ENCODE measurements around the gene CENPV. TPM values are rescaled to one million over a fixed set of nuclear protein-coding genes. Genes with fewer than 3 reads are reported as not detected.
"Not testable (repeated sequence)": the region's sequence is repeated elsewhere in the genome, so short reads cannot be mapped to it uniquely, and the experiment has no call there.

The CENPV gene
- total and polyA plus RNA-seq, 2 donors from 2014 or later, result 9.0 to 42.3 TPM

- DNase-seq, result no peak
- Histone ChIP-seq H3K4me3 (ENCODE audit: low read length in 3 of 3) (no peak overlapping the region), H3K9me3 (ENCODE audit: control insufficient read depth in 2 of 3, insufficient read depth in 1 of 3, low read length in 3 of 3) (no peaks in the 10 kb centered on the region), H3K27me3 (ENCODE audit: control insufficient read depth, insufficient read depth, low read length) (no peaks in the 10 kb centered on the region), H3K36me3 (ENCODE audit: control insufficient read depth in 2 of 3, insufficient read depth in 3 of 3, low read length in 3 of 3) (peaks cover 0 to 5% (median 2%) of the 10 kb centered on the region in 3 donors), H3K27ac (ENCODE audit: low read depth in 2 of 2, low read length in 2 of 2) (no peak overlapping the region), H3K9ac (ENCODE audit: low read length in 3 of 3) (no peak overlapping the region), H3K4me1 (ENCODE audit: control insufficient read depth in 2 of 3, insufficient read depth in 2 of 3, low read depth in 1 of 3, low read length in 3 of 3) (peaks cover 0 to 8% (median 6%) of the 10 kb centered on the region in 3 donors)
- no peak for FAIRE-seq
- no peak for TF ChIP-seq CTCF (IDR thresholded peaks at IDR 0.05; ENCODE audit: borderline replicate concordance, extremely low read depth, insufficient read depth)
- intact Hi-C loops (cut with DNase I), result no loop called here
Observed at GRCh38 chr17:16300554-16300953, 52.7 kb downstream of the CENPV start.

GRCh38 chr17:16298140-16298662 lies 55.1 kb downstream of the CENPV start:
- intact Hi-C loops (cut with DNase I), result no loop called here
- Histone ChIP-seq H3K27ac (ENCODE audit: low read depth in 2 of 2, low read length in 2 of 2) (peak overlapping the region; percentile 26 to 75), H3K9me3 (ENCODE audit: control insufficient read depth in 2 of 3, insufficient read depth in 1 of 3, low read length in 3 of 3) (no peaks in the 10 kb centered on the region), H3K4me1 (ENCODE audit: control insufficient read depth in 2 of 3, insufficient read depth in 2 of 3, low read depth in 1 of 3, low read length in 3 of 3) (peaks cover 0 to 8% (median 6%) of the 10 kb centered on the region in 3 donors), H3K36me3 (ENCODE audit: control insufficient read depth in 2 of 3, insufficient read depth in 3 of 3, low read length in 3 of 3) (peaks cover 0 to 5% (median 2%) of the 10 kb centered on the region in 3 donors), H3K27me3 (ENCODE audit: control insufficient read depth, insufficient read depth, low read length) (no peaks in the 10 kb centered on the region), H3K4me3 (ENCODE audit: low read length in 3 of 3) (no peak overlapping the region), H3K9ac (ENCODE audit: low read length in 3 of 3) (no peak overlapping the region)
- no peak for DNase-seq
- no peak for FAIRE-seq
- no peak for TF ChIP-seq CTCF (IDR thresholded peaks at IDR 0.05; ENCODE audit: borderline replicate concordance, extremely low read depth, insufficient read depth)

GRCh38 chr17:16297367-16298139 lies 55.7 kb downstream of the CENPV start:
- TF ChIP-seq CTCF (IDR thresholded peaks at IDR 0.05; ENCODE audit: borderline replicate concordance, extremely low read depth, insufficient read depth), result no peak
- Histone ChIP-seq H3K27me3 (ENCODE audit: control insufficient read depth, insufficient read depth, low read length) (no peaks in the 10 kb centered on the region), H3K4me3 (ENCODE audit: low read length in 3 of 3) (no peak overlapping the region), H3K27ac (ENCODE audit: low read depth in 2 of 2, low read length in 2 of 2) (peak overlapping the region; percentile 26 to 75), H3K4me1 (ENCODE audit: control insufficient read depth in 2 of 3, insufficient read depth in 2 of 3, low read depth in 1 of 3, low read length in 3 of 3) (peaks cover 0 to 8% (median 6%) of the 10 kb centered on the region in 3 donors), H3K36me3 (ENCODE audit: control insufficient read depth in 2 of 3, insufficient read depth in 3 of 3, low read length in 3 of 3) (peaks cover 0 to 5% (median 2%) of the 10 kb centered on the region in 3 donors), H3K9ac (ENCODE audit: low read length in 3 of 3) (no peak overlapping the region), H3K9me3 (ENCODE audit: control insufficient read depth in 2 of 3, insufficient read depth in 1 of 3, low read length in 3 of 3) (no peaks in the 10 kb centered on the region)
- FAIRE-seq (no peak), DNase-seq (no peak)
- intact Hi-C loops (cut with DNase I), result no loop called here

GRCh38 chr17:16296072-16296471 lies 57.2 kb downstream of the CENPV start:
- FAIRE-seq, result not testable (repeated sequence)

More at GRCh38 chr17:16296072-16296471, 57.2 kb downstream of the CENPV start:
- H3K9ac ChIP-seq (ENCODE audit: low read length in 3 of 3); H3K9me3 ChIP-seq (ENCODE audit: control insufficient read depth in 2 of 3, insufficient read depth in 1 of 3, low read length in 3 of 3); H3K4me3 ChIP-seq (ENCODE audit: low read length in 3 of 3); DNase-seq; H3K27me3 ChIP-seq (ENCODE audit: control insufficient read depth, insufficient read depth, low read length); H3K4me1 ChIP-seq (ENCODE audit: control insufficient read depth in 2 of 3, insufficient read depth in 2 of 3, low read depth in 1 of 3, low read length in 3 of 3); intact Hi-C loops (cut with DNase I); H3K36me3 ChIP-seq (ENCODE audit: control insufficient read depth in 2 of 3, insufficient read depth in 3 of 3, low read length in 3 of 3); H3K27ac ChIP-seq (ENCODE audit: low read depth in 2 of 2, low read length in 2 of 2): not testable (repeated sequence)

All from kidney (tissue), 14 donors.